ENCODE results near the gene TMEM63C.

Gene TMEM63C

DNA sequence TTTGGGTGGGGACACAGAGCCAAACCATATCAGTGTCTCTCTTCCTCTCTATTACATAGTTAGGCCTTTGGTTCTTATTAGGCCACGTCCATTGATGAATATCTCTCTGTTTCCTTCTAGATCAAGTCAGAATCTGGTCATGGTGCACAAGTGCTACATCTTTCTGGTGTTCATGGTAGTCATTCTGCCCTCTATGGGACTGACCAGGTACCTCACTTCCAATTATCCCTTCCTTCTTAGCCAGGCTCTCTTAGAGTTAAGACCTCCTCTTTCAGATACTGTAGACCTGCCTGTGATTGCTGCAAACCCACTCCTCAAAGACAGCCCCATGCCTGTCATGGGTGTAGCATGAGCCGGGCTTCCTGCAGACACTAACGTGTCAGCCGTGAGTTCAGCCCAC lies 64.2 kb downstream of the TMEM63C start:
- no peaks in the 10 kb centered on the region for H3F3A ChIP-seq (ENCODE audit: insufficient read depth, low read length)
- peaks cover 4% of the 10 kb centered on the region; the same call in 1 of the 2 replicates for H3K36me3 ChIP-seq (ENCODE audit: insufficient read depth, low read length)

GRCh38 chr14:77246784-77247183 lies 65.2 kb downstream of the TMEM63C start:
- no peak overlapping the region for H3K27ac ChIP-seq (ENCODE audit: low read depth, low read length, poor library complexity, severe bottlenecking)
- no peaks in the 10 kb centered on the region for H3K27me3 ChIP-seq (ENCODE audit: insufficient read depth, low read length)
- no peaks in the 10 kb centered on the region for H3K9me3 ChIP-seq (ENCODE audit: low read length)
- no peak for TF ChIP-seq EZH2 (IDR thresholded peaks at IDR 0.05; ENCODE audit: borderline replicate concordance, low read length)
- TF ChIP-seq, protein P1, sequence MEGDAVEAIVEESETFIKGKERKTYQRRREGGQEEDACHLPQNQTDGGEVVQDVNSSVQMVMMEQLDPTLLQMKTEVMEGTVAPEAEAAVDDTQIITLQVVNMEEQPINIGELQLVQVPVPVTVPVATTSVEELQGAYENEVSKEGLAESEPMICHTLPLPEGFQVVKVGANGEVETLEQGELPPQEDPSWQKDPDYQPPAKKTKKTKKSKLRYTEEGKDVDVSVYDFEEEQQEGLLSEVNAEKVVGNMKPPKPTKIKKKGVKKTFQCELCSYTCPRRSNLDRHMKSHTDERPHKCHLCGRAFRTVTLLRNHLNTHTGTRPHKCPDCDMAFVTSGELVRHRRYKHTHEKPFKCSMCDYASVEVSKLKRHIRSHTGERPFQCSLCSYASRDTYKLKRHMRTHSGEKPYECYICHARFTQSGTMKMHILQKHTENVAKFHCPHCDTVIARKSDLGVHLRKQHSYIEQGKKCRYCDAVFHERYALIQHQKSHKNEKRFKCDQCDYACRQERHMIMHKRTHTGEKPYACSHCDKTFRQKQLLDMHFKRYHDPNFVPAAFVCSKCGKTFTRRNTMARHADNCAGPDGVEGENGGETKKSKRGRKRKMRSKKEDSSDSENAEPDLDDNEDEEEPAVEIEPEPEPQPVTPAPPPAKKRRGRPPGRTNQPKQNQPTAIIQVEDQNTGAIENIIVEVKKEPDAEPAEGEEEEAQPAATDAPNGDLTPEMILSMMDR (IDR thresholded peaks at IDR 0.05; ENCODE audit: low read length), result no peak
- H3K79me2 ChIP-seq (ENCODE audit: insufficient read depth, low read length), result no peaks in the 10 kb centered on the region
- H3K9ac ChIP-seq (ENCODE audit: low read length), result no peak overlapping the region
- no peaks in the 10 kb centered on the region for H3F3A ChIP-seq (ENCODE audit: insufficient read depth, low read length)
- H3K9me2 ChIP-seq (ENCODE audit: low read depth, low read length), result no peaks in the 10 kb centered on the region
- H3K4me1 ChIP-seq (ENCODE audit: insufficient read depth, low read length, severe bottlenecking), result peaks cover 24% of the 10 kb centered on the region
- H3K4me2 ChIP-seq (ENCODE audit: low read length), result no peak overlapping the region
- H2AFZ ChIP-seq (ENCODE audit: low read length), result no peak overlapping the region
- H3K4me3 ChIP-seq (ENCODE audit: low read depth, low read length, poor library complexity, severe bottlenecking), result no peak overlapping the region
- H3K36me3 ChIP-seq (ENCODE audit: insufficient read depth, low read length), result peaks cover 4% of the 10 kb centered on the region; the same call in 1 of the 2 replicates
- H4K20me1 ChIP-seq (ENCODE audit: insufficient read depth, low read length), result no peaks in the 10 kb centered on the region

More for the DNA sequence above, 64.2 kb downstream of the TMEM63C start:
- no peak overlapping the region for H3K4me2 ChIP-seq (ENCODE audit: low read length)
- TF ChIP-seq, protein P1 (IDR thresholded peaks at IDR 0.05; ENCODE audit: low read length), result no peak
- TF ChIP-seq EZH2 (IDR thresholded peaks at IDR 0.05; ENCODE audit: borderline replicate concordance, low read length), result no peak
- H2AFZ ChIP-seq (ENCODE audit: low read length), result no peak overlapping the region
- no peaks in the 10 kb centered on the region for H3K27me3 ChIP-seq (ENCODE audit: insufficient read depth, low read length)
- no peak overlapping the region for H3K9ac ChIP-seq (ENCODE audit: low read length)
- no peak overlapping the region for H3K27ac ChIP-seq (ENCODE audit: low read depth, low read length, poor library complexity, severe bottlenecking)
- H3K4me1 ChIP-seq (ENCODE audit: insufficient read depth, low read length, severe bottlenecking), result peaks cover 24% of the 10 kb centered on the region
- no peaks in the 10 kb centered on the region for H3K9me3 ChIP-seq (ENCODE audit: low read length)
- H3K79me2 ChIP-seq (ENCODE audit: insufficient read depth, low read length), result no peaks in the 10 kb centered on the region
- no peak overlapping the region for H3K4me3 ChIP-seq (ENCODE audit: low read depth, low read length, poor library complexity, severe bottlenecking)
- no peaks in the 10 kb centered on the region for H3K9me2 ChIP-seq (ENCODE audit: low read depth, low read length)
- H4K20me1 ChIP-seq (ENCODE audit: insufficient read depth, low read length), result no peaks in the 10 kb centered on the region

- no peaks in the 10 kb centered on the region for H4K20me1 ChIP-seq (ENCODE audit: insufficient read depth, low read length)
- H3K79me2 ChIP-seq (ENCODE audit: insufficient read depth, low read length), result no peaks in the 10 kb centered on the region
- H3K27ac ChIP-seq (ENCODE audit: low read depth, low read length, poor library complexity, severe bottlenecking), result no peak overlapping the region
- H3K9me3 ChIP-seq (ENCODE audit: low read length), result no peaks in the 10 kb centered on the region
- no peak overlapping the region for H3K9ac ChIP-seq (ENCODE audit: low read length)
- H3K4me2 ChIP-seq (ENCODE audit: low read length), result no peak overlapping the region
- H3K9me2 ChIP-seq (ENCODE audit: low read depth, low read length), result no peaks in the 10 kb centered on the region
- no peak overlapping the region for H3K4me3 ChIP-seq (ENCODE audit: low read depth, low read length, poor library complexity, severe bottlenecking)
- peaks cover 4% of the 10 kb centered on the region; the same call in 1 of the 2 replicates for H3K36me3 ChIP-seq (ENCODE audit: insufficient read depth, low read length)
- H3F3A ChIP-seq (ENCODE audit: insufficient read depth, low read length), result no peaks in the 10 kb centered on the region
- peaks cover 8% of the 10 kb centered on the region for H3K4me1 ChIP-seq (ENCODE audit: insufficient read depth, low read length, severe bottlenecking)
- H2AFZ ChIP-seq (ENCODE audit: low read length), result no peak overlapping the region
- no peaks in the 10 kb centered on the region for H3K27me3 ChIP-seq (ENCODE audit: insufficient read depth, low read length)
- TF ChIP-seq, protein P1 (IDR thresholded peaks at IDR 0.05; ENCODE audit: low read length), result no peak
- no peak for TF ChIP-seq EZH2 (IDR thresholded peaks at IDR 0.05; ENCODE audit: borderline replicate concordance, low read length)
Measured at GRCh38 chr14:77248666-77249065, 67.1 kb downstream of the TMEM63C start.

Data from OCI-LY1 (cell line).